AG09309 (cell line): ENCODE measurements around the gene PMPCB.

Experiments
- DNase-seq: peaks from one replicate; pipeline ENCODE4 v3.0.0-alpha.2; 2010; ENCODE audit warnings: low read depth
- H3K4me3 ChIP-seq: 2 replicates; pipeline ENCODE4 v1.5.1; 2011; ENCODE audit warnings: mild to moderate bottlenecking, low read depth, low read length, moderate library complexity; ENCODE audit not compliant: control insufficient read depth
- CTCF ChIP-seq: IDR thresholded peaks from 2 replicates; pipeline ENCODE4 v1.5.1; 2011; ENCODE audit warnings: mild to moderate bottlenecking, low read depth, low read length, inconsistent platforms; ENCODE audit not compliant: insufficient read depth, control insufficient read depth; ENCODE audit errors: missing control alignments

PMPCB gene

GRCh38 chr7:103343758-103344452, 46.7 kb downstream of the PMPCB start:
- H3K4me3 ChIP-seq = peak overlapping the region; percentile 71
- no peak for TF ChIP-seq CTCF
- no peak for DNase-seq

- H3K4me3 ChIP-seq = peak within 1 kb of the TSS; percentile 71
- no peak for TF ChIP-seq CTCF
These were observed 47.4 kb downstream of the PMPCB start, which contains the start of gene DNAJC2 for GRCh38 chr7:103344453-103345149. DNAJC2 (minus strand) TSS chr7:103344767; CDS start chr7:103344622, 145 bp downstream.

GRCh38 chr7:103346396-103346795, 49.2 kb downstream of the PMPCB start:
- no peak overlapping the region for H3K4me3 ChIP-seq
- DNase-seq = no peak
- TF ChIP-seq CTCF = no peak

More at GRCh38 chr7:103344453-103345149, 47.4 kb downstream of the PMPCB start, which contains the start of gene DNAJC2:
- DNase-seq = peak; percentile 81

- no peak for TF ChIP-seq CTCF
These were observed 50.5 kb downstream of the PMPCB start, which contains the start of gene PSMC2 for GRCh38 chr7:103347507-103348267. PSMC2 (plus strand) TSS chr7:103347643; CDS start chr7:103347712, 69 bp downstream.

GRCh38 chr7:103348452-103348851, 51.2 kb downstream of the PMPCB start:
- no peak for TF ChIP-seq CTCF
- no peak for DNase-seq
- H3K4me3 ChIP-seq = peak overlapping the region; percentile 78

More at GRCh38 chr7:103347507-103348267, 50.5 kb downstream of the PMPCB start, which contains the start of gene PSMC2:
- DNase-seq = peak; percentile 74
- peak within 1 kb of the TSS; percentile 78 for H3K4me3 ChIP-seq

GRCh38 chr7:103348959-103349358, 51.7 kb downstream of the PMPCB start:
- H3K4me3 ChIP-seq = peak overlapping the region; percentile 78; the same call in 1 of the 2 replicates
- no peak for DNase-seq
- TF ChIP-seq CTCF = no peak
